Measurements from ENCODE around the gene ZNF236.
A peak's percentile ranks its signal among the peaks of the same experiment; 100 is the strongest.
"Not testable (repeated sequence)": the region's sequence is repeated elsewhere in the genome, so short reads cannot be mapped to it uniquely, and the experiment has no call there.

Gene ZNF236

GRCh38 chr18:76822506-76823160, at the start of gene ZNF236:
Gene ZNF236 (plus strand): TSS chr18:76822557. CDS start chr18:76822608, 51 bp downstream.
- DNase-seq (ENCODE audit: low spot score) = peak; percentile 50

GRCh38 chr18:76772665-76773064, 49.7 kb upstream of the ZNF236 start:
- no peak for DNase-seq (ENCODE audit: low spot score)

GRCh38 chr18:76777036-76777435, 45.3 kb upstream of the ZNF236 start:
- DNase-seq (ENCODE audit: low spot score) = not testable (repeated sequence)

- no peak for DNase-seq (ENCODE audit: low spot score)
Measured at GRCh38 chr18:76783786-76784484, 38.4 kb upstream of the ZNF236 start.

- no peak for DNase-seq (ENCODE audit: low spot score)
Measured at GRCh38 chr18:76785872-76786271, 36.5 kb upstream of the ZNF236 start.

- no peak for DNase-seq (ENCODE audit: low spot score)
Measured at GRCh38 chr18:76788571-76789317, 33.6 kb upstream of the ZNF236 start.

GRCh38 chr18:76791106-76791505, 31.3 kb upstream of the ZNF236 start:
- no peak for DNase-seq (ENCODE audit: low spot score)

GRCh38 chr18:76791642-76792041, 30.7 kb upstream of the ZNF236 start:
- no peak for DNase-seq (ENCODE audit: low spot score)

- DNase-seq (ENCODE audit: low spot score) = no peak
Measured at GRCh38 chr18:76794326-76794725, 28.0 kb upstream of the ZNF236 start.

GRCh38 chr18:76801567-76802505, 20.5 kb upstream of the ZNF236 start:
- peak; percentile 51 for DNase-seq (ENCODE audit: low spot score)

GRCh38 chr18:76803413-76803812, 18.9 kb upstream of the ZNF236 start:
- no peak for DNase-seq (ENCODE audit: low spot score)

- DNase-seq (ENCODE audit: low spot score) = peak; percentile 75
Measured at GRCh38 chr18:76803814-76804213, 18.5 kb upstream of the ZNF236 start.

- DNase-seq (ENCODE audit: low spot score) = no peak
Measured at GRCh38 chr18:76805221-76805620, 17.1 kb upstream of the ZNF236 start.

GRCh38 chr18:76806301-76806700, 16.1 kb upstream of the ZNF236 start:
- no peak for DNase-seq (ENCODE audit: low spot score)

GRCh38 chr18:76808561-76808960, 13.8 kb upstream of the ZNF236 start:
- no peak for DNase-seq (ENCODE audit: low spot score)

GRCh38 chr18:76811530-76811929, 10.8 kb upstream of the ZNF236 start:
- DNase-seq (ENCODE audit: low spot score) = not testable (repeated sequence)

GRCh38 chr18:76814256-76814655, 8.1 kb upstream of the ZNF236 start:
- DNase-seq (ENCODE audit: low spot score) = no peak

GRCh38 chr18:76816127-76816526, 6.2 kb upstream of the ZNF236 start:
- no peak for DNase-seq (ENCODE audit: low spot score)

GRCh38 chr18:76817888-76818611, 4.3 kb upstream of the ZNF236 start:
- DNase-seq (ENCODE audit: low spot score) = no peak

- no peak for DNase-seq (ENCODE audit: low spot score)
Measured at GRCh38 chr18:76819411-76820136, 2.8 kb upstream of the ZNF236 start.

Data from cerebellar cortex (tissue), 1 donor.